Ovary (tissue), 3 donors: Measurements from ENCODE around the gene LIMS4.
"Not testable (repeated sequence)": the region's sequence is repeated elsewhere in the genome, so short reads cannot be mapped to it uniquely, and the experiment has no call there.

Experiments
- CTCF ChIP-seq, 3 donors: fragments of 450-650 bp in 2 of 3; fragments of 200-600 bp in 1 of 3; IDR thresholded peaks; one replicate each; pipeline versions ENCODE4 v1.5.1 to v1.8.0; 2016 to 2022; ENCODE audit warnings: antibody characterized with exemption in 3 of 3, mild to moderate bottlenecking in 1 of 3
- POLR2A ChIP-seq: fragments of 450-650 bp; IDR thresholded peaks from one replicate; pipeline ENCODE4 v1.6.1; 2017; ENCODE audit warnings: antibody characterized with exemption, mild to moderate bottlenecking, moderate library complexity
- donor health status: DM: no; HTN: no; CAD: no.

GRCh38 chr2:110434565-110434964 lies 38.1 kb downstream of the LIMS4 start:
- not testable (repeated sequence) for TF ChIP-seq CTCF (IDR thresholded peaks at IDR 0.05); POLR2A
